NCI-H2107 treated with DMSO at 0.1 percent for 48 hours (cell line): Measurements from ENCODE around the gene TPP2.
A peak's percentile ranks its signal among the peaks of the same experiment; 100 is the strongest.

Source experiments
- DNase-seq: peaks from one replicate; lab custom pipeline; 2025; ENCODE audit not compliant: unreplicated experiment; lab: John Stamatoyannopoulos, UW

TPP2 gene

DNA sequence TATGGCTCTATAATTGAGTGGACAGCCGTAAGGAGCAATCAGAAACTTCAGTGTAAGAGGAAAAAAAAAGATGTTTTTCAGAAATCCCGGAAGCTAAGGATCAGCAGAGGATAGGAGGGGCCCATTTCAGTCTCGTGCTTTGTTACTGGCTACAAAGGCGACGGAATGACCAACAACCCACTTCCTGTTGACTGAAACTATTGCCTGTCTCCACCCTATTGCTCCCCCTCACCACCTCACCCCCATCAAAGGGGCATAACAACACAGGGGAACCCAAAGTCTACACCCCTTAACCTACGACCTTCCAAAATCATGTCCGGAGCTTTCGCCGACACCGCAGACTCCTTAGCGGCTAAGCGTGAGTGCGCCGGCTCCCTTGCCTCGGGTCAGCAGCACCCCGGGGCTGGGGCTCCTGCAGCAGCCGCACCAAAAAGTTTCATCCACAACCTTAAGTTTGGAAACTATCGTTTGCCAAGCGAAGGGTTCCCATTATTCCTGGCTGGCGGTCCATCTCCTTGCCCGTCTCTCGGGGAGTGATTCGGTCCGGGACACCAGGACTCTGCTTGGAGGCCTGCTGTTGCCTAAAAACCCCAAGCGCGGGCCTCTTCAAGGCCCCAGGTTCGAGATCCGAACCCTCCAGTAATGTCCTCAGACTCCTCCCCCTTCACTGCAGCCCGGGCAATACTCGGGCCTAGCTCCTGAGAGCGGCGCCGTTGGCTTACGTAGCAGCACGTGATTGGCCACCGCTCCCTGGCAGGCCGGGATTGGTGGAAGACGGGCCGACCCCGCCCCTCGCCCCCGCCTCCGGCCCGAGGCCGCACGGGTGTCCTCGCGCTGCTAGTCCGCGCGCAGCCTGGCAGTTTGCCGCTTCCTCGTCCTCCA, at the start of gene TPP2:
Gene TPP2, plus strand, starts transcription at position 840 of the 882 bp plus-strand sequence. CDS start 53 bp downstream, outside the sequence.
- DNase-seq = peak; percentile 76

DNA sequence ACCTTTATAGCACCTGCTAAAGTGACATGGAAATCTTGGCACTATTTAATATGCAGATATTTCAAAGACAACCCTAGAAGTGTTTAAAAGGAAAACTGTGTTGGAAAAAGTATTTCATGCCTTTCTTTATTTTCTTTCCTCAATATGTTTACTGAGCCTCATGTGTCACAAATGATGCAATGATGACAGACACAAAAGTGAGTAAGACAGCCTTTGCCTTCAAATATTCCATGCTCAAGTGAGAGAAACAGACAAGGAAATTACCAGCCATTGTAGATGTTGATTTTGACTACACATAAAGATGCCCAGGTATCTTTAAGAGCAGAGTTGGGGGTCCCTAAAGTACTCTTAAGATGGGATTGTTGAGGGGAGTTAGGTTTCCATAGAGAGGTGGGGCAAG, 48.0 kb upstream of the TPP2 start:
- no peak for DNase-seq

DNA sequence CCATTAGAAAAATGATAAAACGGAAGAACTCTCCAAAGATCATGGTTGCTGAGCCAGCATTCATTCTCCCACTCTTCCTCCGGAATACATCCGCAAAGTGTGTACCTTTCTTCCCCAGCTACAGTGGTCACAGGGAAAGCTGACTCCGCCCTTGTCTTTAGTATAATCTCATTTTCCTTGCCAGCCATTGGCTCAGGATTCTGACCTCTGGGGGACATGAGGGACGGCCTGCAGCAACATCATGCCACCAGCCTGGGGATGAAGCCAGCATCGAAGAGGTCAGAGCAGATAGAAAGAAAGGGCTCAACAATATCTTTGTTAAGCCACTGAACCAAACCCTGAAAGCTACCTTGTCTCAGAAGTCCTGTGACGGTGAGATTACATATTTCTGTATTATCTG, 46.3 kb upstream of the TPP2 start:
- no peak for DNase-seq

DNA sequence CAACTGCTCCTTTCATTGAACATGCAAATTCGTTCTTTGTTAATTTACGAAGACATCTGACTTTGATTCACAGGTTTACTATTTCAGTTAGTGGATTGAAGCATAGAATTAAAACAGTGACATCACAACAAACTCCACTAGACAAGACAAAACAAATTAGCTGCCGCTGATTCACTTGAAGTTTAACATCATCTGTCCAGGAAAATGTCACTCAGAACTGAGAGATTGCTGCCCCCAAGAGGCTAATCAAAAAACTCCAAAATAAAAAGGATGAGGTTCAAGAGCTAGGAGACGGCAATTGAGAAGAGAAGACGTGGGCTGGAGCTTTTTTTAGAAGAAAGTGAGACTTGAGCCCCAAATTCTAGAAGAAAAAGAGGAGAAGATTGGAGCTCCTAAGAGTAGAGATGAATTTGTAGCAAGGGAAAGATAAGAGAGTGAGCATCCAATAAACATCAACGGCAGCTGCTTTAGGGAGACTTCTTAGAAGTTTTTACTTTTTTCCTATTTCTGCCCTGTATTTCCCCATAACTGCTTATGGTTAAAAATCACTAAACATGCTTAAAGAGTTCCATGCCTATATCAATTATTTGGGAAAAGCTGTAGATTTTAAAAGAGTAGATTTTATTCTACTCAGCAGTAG, 40.8 kb upstream of the TPP2 start:
- DNase-seq = peak; percentile 53

DNA sequence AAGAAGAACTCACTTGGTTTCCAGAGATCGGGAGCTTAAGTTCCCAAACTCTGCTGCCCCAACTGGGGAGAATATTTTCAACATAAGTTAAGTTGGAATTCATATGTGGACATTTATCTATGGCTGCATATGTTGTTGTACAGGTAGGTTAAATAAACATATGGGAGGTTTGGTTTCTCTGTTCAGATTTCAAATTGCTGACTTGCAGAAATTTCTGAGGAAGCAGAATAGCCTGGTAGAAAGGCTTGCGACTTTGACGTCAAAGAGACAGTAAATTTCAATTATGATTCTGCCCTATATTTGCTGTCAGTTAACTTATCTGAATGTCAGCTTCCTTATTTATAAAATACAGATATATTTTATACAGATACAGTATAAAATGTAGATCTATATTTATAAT, 40.0 kb upstream of the TPP2 start:
- no peak for DNase-seq

DNA sequence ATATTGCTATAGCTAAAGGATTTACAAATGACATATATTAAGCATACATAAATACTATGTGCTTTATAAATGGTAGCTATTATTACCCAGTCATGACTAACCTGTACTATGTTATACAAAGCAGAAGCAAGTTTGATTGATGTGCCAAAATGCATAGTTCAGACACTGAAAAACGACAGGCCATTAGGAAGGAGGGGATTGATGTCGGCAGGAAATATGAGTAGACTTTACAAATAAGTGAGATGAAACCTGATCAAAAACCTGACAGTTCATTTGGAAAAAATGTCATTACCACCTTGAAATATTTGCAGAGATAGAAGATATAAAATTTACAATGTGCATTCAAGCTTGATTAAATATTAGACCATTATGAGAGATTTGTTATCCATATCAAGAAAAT, 38.8 kb upstream of the TPP2 start:
- DNase-seq = no peak

DNA sequence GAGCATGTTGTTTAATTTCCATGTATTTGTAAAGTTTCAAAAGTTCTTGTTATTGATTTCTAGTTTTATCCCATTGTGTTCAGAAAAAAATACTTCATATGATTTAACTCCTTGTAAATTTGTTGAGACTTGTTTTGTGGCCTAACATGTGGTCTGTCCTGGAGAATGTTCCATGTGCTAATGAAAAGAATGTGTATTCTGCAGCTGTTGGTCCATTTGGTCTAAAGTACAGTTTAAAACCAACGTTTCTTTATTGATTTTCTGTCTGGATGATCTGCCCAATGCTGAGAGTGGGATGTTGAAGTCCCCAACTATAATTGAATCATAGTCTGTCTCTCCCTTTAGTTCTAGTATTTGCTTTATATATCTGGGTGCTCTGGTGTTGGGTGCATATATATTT, 34.9 kb upstream of the TPP2 start:
- DNase-seq = no peak

DNA sequence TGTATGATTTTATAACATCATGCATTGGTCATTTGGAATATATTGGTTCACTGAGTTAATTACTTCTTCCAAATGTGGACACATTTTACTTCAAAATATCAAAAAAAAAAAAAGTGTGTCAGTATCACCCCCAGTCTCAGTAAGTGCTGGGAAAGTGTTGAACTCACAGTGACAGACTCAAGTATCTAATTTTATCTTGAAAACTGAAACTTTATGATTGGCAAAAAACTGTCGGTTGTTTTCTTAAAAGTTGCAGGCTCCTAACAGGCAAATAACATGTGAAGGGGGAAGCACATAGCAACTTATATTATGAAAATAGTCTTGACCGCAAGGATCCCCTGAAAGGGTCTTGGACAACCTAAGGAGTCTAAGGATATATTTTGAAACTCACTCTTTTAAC, 33.5 kb upstream of the TPP2 start:
- DNase-seq = no peak

DNA sequence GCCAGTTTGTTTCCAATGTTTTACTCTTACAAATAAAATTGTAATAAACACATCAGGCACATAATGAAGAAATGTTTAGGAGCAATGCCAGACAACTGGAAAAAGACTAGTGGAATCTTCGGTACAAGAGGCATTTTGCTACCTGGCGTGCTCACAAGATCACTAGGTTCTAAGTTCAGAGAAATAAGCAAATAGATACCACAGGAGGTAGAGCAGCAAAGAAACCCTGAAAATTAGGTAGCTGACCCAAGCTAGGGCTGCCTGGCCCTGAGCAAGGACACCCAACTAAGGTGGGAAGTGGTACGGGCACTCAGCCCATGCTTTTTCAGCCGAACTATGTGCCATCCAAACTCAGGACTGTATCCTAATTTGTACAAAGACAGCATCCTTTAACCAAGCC, 32.2 kb upstream of the TPP2 start:
- no peak for DNase-seq

DNA sequence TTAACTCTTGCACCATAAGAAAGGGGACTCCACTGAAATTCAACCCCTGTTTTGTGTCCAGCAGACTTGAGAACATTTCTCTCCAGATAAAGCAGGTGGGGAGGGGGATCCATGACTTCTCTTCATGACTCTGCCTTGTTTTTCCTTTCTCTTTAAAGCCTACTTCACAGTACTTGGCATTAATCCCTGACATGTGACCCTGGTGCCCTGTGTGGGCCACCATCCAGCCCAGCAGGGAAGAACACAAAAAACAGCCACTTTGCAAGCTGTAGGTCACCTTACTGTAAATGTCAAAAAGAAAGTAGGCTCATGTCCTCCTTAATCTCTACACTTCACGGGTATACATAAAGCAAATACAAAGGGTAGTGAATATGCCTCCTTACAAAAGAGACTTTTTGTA, 30.3 kb upstream of the TPP2 start:
- DNase-seq = no peak

DNA sequence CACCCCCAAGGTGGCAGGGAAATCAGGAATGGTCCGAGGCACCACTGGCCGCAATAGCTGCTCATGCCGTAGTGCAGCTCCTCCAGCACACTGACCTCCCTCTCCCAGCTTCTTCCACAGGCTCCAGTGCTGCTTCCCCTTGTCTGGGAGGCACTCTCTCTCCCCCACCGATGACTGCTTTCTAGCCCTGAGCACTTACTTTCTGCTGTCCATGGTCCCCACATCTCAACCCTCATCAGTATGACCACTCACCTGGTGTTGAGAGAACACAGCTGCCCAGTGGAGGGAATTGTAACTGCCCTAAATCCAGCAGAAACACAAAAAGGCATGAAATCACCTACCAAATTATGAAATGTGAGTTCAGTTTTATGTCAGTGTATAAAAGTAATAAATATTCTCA, 28.9 kb upstream of the TPP2 start:
- DNase-seq = no peak

DNA sequence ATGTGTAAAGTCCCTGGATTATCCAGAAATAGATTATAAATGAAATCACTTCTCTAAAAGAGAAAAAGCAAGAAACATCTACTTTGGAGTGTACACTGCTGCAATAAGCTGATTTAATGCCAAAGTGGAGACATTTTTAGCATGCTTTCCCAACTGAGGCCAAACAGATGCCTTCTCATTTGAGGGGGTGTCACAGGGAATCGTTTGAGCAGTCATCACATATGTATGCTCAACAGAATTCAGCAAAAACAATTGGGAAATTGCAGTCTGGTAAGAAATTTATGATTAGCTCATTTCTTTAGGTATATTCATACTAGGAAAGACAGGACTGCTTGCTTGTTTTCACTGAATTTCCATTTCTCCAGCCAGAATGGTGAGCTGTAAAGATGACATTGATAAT, 27.3 kb upstream of the TPP2 start:
- no peak for DNase-seq

DNA sequence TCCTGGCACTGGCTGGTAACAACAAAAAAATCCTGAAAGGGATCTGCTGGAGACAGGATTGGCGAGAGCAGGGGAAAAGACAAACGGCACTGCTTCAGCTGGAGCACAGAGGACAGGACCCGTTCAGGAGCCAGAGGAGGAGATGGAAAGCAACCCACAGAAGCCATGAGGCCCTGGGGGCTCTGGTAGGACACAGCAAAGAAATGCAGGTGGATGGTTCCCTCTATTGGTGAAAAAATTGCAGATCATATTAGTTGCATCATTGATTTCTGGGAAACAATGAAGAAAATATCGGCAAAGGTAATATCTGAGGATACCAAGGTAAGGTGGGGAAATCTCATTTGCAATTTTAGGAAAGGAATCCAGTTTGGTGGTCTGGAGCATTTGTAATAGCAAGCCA, 25.7 kb upstream of the TPP2 start:
- DNase-seq = no peak

DNA sequence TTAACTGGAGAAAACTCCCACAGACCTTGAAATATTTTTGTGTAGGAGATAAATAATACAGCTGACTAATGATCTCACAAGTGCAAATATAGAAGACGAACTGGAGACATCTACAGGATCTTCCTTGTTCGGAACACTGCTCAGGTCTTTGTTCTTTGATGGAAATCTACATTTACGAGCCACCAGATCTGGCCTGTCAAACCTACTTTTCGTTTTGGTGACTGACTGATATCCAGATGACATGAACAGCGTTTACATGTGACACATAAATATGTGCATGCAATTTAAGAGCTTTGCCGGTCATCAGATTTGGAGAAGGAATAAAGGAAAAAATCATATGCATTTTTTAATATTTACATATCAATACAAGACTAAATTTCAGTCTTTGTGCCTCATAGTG, 24.5 kb upstream of the TPP2 start:
- DNase-seq = no peak

DNA sequence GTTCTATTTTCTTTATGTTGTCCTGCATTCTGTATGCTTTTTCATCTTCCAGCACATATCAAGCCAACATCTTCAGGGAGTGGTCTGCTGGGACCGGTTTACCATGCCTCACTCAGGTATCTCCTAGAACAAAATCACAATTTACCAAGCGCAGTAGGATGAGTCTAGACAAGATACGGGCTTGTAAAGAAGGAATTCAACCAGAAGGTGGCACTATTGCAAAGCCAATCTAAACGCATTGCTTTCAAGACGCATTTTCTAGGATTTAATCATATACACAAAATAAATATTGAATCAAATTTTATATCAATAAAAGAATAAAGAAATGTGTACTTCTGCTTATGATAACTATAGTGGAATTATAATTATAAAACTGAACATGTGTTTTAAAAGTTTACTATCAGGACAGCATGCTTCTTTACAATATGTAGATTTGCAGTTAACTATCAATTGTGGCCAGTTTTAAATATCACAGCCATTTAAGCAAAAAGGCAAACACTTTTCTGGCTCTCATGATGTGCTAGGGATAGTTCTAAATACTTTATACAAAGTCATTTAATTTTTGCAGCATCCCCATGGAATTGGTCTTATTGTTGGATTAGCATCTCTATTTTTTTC, 16.1 kb upstream of the TPP2 start:
- peak; percentile 4 for DNase-seq

DNA sequence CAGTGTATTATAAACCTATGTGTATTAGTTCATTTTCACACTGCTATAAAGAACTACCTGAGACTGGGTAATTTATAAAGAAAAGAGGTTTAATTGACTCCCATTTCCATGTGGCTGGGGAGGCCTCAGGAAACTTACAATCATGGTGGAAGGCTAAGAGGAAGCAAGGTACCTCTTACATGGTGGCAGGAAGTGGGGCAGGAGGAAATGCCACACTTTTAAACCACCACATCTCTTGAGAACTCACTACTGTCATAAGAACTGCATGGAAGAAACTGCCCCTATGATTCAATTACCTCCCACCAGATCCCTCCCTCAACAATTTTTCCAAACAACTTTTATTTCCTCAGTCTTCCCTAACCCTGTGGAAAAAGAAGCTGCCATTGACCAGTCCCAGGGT, 14.5 kb upstream of the TPP2 start:
- DNase-seq = no peak

DNA sequence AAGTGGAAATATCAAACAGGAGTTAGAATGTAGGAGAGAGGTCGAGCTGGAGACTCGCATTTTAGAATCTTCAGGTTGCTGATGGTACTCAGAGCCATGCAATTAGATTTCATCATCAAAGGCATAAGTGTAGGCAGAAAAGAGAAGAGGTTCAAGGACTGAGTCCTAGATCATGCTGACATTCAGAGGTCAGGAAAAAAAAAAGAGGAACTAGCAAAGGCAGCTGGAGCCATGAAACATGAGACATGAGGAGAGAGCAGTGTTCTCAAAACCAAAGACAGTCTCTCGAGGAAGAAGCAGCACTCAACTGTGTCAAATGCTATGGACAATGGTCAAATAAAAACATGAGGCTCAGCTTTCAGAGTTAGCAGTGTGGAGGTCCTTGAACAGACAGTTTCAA, 12.4 kb upstream of the TPP2 start:
- peak; percentile 59 for DNase-seq

DNA sequence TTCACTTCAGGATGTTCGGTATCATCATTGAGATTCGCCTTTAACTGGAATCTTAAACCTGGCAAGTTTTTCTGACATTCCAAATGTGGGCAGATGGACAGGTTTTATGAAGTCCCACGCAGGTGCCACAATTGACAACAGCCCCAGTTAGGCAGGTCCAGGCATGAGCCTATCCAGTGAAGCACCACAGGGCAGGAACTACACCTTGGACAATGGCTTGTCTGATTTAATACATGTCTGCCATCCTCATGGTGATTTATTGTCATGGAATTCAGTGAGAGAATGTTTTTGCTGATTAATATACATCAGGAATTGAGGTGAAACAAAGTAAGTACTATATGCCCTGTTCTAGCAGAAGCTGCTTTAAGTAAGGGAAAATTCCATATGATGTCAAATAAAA, 10.2 kb upstream of the TPP2 start:
- DNase-seq = no peak

DNA sequence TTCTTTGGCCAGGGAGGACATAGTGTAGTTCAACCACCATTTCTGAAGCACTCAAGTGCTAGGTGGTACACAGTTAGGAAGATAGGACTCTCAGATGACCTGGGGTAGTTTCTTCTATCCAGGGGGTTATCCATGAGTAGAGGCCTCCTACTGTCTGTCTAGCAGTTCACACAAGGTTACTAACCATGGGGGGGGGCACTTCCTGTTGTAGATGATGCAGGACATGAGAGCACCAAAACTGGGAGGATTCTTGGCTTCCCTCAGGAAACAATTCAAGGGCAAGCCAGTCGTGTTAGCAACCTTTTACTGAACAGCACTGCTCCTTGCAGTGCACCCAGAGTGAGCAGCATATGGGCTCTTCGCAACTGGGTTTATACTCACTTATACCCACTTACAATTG, 8.9 kb upstream of the TPP2 start:
- no peak for DNase-seq

DNA sequence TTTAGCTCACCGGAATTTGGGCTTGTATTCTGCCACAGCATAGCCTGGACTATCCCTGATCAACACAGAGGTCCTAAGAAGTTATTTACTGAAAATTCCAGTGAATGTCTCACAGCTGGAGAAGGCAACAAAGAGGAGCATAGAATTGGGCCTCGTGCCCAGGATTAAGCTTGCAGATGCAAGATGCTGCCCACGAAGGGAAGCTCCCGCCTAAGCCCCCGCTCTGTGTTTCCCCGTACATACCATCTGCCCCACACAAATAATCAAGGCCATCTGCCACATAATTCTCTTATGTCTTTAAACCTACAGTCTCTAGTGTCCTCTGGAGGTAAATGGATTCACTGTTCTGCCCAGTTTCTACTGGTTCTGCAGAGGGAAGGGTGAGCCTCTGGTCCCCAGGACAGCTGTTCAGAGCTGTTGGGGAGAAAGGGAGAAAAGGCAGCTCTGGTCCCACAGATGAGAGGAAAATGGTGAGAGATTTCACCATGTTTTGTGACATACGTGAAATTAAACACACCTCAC, 7.4 kb upstream of the TPP2 start:
- DNase-seq = no peak

DNA sequence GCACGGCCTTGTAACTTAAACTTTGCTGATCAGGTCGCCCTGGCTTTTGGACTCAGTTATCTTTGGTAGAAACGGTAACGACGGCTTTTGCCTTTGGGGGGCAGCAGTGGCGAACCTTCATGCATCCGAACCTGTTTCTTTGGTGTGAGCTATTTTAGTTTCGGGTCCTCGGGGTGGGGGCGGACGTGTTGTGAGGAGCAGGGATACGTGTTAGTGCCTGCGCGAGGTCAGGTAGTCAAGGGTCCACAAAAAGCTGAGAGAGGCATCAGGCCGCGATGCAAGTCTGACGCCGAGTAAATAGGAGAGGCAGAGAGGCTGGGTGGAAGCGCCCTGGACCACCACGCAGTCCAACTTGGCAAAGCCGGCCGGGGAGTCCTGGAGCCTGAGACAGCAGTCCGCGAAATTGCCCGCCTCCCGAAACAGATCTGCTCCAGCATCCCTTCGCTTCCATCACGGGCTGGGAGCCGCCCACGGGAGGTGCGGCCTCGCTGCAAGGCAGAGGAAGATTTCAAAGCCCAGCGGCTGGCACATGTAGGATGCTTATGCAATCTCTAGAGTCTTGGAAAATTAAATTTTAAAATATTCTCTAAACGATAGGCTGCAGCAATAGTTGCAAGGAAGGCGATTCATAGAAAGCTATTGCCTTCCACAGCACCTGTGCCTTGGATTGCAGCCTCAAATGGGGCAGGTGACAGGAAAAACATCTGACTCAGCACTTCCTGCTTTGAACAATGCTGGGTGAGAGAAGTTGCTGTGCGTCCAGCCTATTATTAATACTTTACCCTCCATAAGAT, 4.6 kb upstream of the TPP2 start:
- peak; percentile 59 for DNase-seq
